Stimulated activated CD8-positive, alpha-beta memory T cell treated with anti-CD3 and anti-CD28 coated beads, Interleukin-2, amount 100 ng/mL, for 1 hour (primary cell): ENCODE data around the gene HK3.

ENCODE experiments used
- DNase-seq, 2 donors: peaks; one replicate each; pipeline ENCODE4 v3.0.0-alpha.2; 2020; ENCODE audit warnings: low read depth in 2 of 2

HK3 gene

GRCh38 chr5:176849611-176850227 lies 49.4 kb downstream of the HK3 start:
- DNase-seq: no peak

GRCh38 chr5:176848651-176849050 lies 50.5 kb downstream of the HK3 start:
- DNase-seq: no peak

GRCh38 chr5:176847726-176848290 lies 51.3 kb downstream of the HK3 start:
- DNase-seq: no peak

- no peak for DNase-seq
Measured at GRCh38 chr5:176847148-176847547, 52.0 kb downstream of the HK3 start.

- no peak for DNase-seq
Measured at GRCh38 chr5:176846335-176847140, 52.6 kb downstream of the HK3 start.

GRCh38 chr5:176845392-176845713 lies 53.8 kb downstream of the HK3 start:
- DNase-seq: no peak

- DNase-seq: no peak
Measured at GRCh38 chr5:176844706-176845391, 54.3 kb downstream of the HK3 start.

GRCh38 chr5:176844281-176844680 lies 54.9 kb downstream of the HK3 start:
- DNase-seq: no peak

GRCh38 chr5:176843673-176844072 lies 55.5 kb downstream of the HK3 start:
- DNase-seq: no peak

- DNase-seq: peak; percentile 14 to 40
Measured at GRCh38 chr5:176837707-176838115, 61.4 kb downstream of the HK3 start.

- no peak for DNase-seq
Measured at GRCh38 chr5:176836811-176837706, 62.1 kb downstream of the HK3 start.

- DNase-seq: no peak
Measured at GRCh38 chr5:176835918-176836317, 63.2 kb downstream of the HK3 start.

GRCh38 chr5:176833286-176833685 lies 65.9 kb downstream of the HK3 start:
- DNase-seq: no peak

GRCh38 chr5:176832162-176832561 lies 67.0 kb downstream of the HK3 start:
- no peak for DNase-seq

- DNase-seq: no peak
Measured at GRCh38 chr5:176831425-176831824, 67.7 kb downstream of the HK3 start.

GRCh38 chr5:176830995-176831423 lies 68.1 kb downstream of the HK3 start:
- DNase-seq: no peak
